Medulla oblongata (tissue), 1 donor: Measurements from ENCODE around the gene EMC10.

ENCODE experiments used
- DNase-seq: peaks from one replicate; pipeline ENCODE4 v3.0.0-alpha.2; 2015; ENCODE audit errors: extremely low spot score

The EMC10 gene

GRCh38 chr19:50478901-50479715, 2.8 kb downstream of the EMC10 start:
- DNase-seq, result peak; percentile 37

- DNase-seq, result no peak
Measured at GRCh38 chr19:50479761-50480251, 3.5 kb downstream of the EMC10 start.

GRCh38 chr19:50480281-50481111, 4.2 kb downstream of the EMC10 start:
- DNase-seq, result no peak

GRCh38 chr19:50481351-50482149, 5.2 kb downstream of the EMC10 start:
- DNase-seq, result no peak

GRCh38 chr19:50482271-50482855, 6.1 kb downstream of the EMC10 start:
- DNase-seq, result no peak

GRCh38 chr19:50482916-50483315, 6.6 kb downstream of the EMC10 start:
- no peak for DNase-seq

GRCh38 chr19:50485284-50485955, 9.1 kb downstream of the EMC10 start:
- no peak for DNase-seq

- peak; percentile 16 for DNase-seq
Measured at GRCh38 chr19:50486823-50487515, 10.7 kb downstream of the EMC10 start.

- peak; percentile 49 for DNase-seq
Measured at GRCh38 chr19:50488389-50489194, 12.3 kb downstream of the EMC10 start.

GRCh38 chr19:50489461-50490011, 13.2 kb downstream of the EMC10 start:
- DNase-seq, result no peak

GRCh38 chr19:50490411-50490811, 14.1 kb downstream of the EMC10 start:
- DNase-seq, result no peak

- peak; percentile 13 for DNase-seq
Measured at GRCh38 chr19:50490991-50491472, 14.7 kb downstream of the EMC10 start.

- peak; percentile 60 for DNase-seq
Measured at GRCh38 chr19:50492303-50493052, 16.2 kb downstream of the EMC10 start.

- DNase-seq, result no peak
Measured at GRCh38 chr19:50493171-50493570, 16.9 kb downstream of the EMC10 start.

GRCh38 chr19:50494186-50495019, 18.1 kb downstream of the EMC10 start:
- no peak for DNase-seq

- no peak for DNase-seq
Measured at GRCh38 chr19:50495020-50495531, 18.8 kb downstream of the EMC10 start.
